Skeletal muscle satellite cell (primary cell): ENCODE results near the gene SCUBE1.

Source experiments
- H3K27me3 ChIP-seq: 2 replicates; pipeline ENCODE4 v1.7.0; 2013; ENCODE audit warnings: low read length; ENCODE audit not compliant: control insufficient read depth, insufficient read depth
- H3K36me3 ChIP-seq: 2 replicates; pipeline ENCODE4 v1.7.0; 2013; ENCODE audit warnings: mild to moderate bottlenecking, control low read depth, low read length; ENCODE audit not compliant: insufficient read depth
- H3K4me1 ChIP-seq: 2 replicates; pipeline ENCODE4 v1.7.0; 2013; ENCODE audit warnings: low read length; ENCODE audit not compliant: control insufficient read depth, insufficient read depth
- H3K4me2 ChIP-seq: 2 replicates; pipeline ENCODE4 v1.7.0; 2013; ENCODE audit warnings: mild to moderate bottlenecking, low read length
- H3K4me3 ChIP-seq: 2 replicates; pipeline ENCODE4 v1.7.0; 2013; ENCODE audit warnings: low read length
- H3K9ac ChIP-seq: 2 replicates; pipeline ENCODE4 v1.7.0; 2013; ENCODE audit warnings: mild to moderate bottlenecking, low read depth, low read length, moderate library complexity
- H3K9me3 ChIP-seq: replicated peaks from 2 replicates; pipeline ENCODE4 v1.7.0; 2013; ENCODE audit warnings: mild to moderate bottlenecking, control low read depth, low read length

Gene SCUBE1

DNA sequence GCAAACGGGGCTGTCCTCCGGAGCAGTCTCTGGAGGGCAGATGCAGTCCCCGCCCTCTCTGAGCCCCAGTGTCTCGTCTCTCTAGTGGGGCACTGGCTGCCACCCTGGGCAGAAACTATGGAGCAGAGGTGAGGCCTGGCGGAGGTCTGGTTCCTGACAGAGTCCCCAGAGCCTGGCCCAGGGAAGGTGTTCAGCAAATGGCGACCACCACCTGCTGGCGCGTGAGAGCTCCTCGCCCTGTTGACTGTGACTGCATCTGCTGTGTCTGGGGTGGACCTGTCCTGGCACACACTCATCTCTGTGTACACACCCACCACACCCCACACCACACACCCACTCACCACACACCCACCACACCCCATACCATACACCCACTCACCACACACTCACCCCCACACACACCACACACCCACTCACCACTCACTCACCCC, 137.9 kb downstream of the SCUBE1 start:
- Histone ChIP-seq H3K4me2 (no peak overlapping the region), H3K4me1 (no peaks in the 10 kb centered on the region), H3K9ac (no peak overlapping the region), H3K36me3 (no peaks in the 10 kb centered on the region), H3K9me3 (no peaks in the 10 kb centered on the region), H3K27me3 (peaks cover 10% of the 10 kb centered on the region), H3K4me3 (no peak overlapping the region)

- Histone ChIP-seq H3K4me1 (no peaks in the 10 kb centered on the region), H3K4me3 (no peak overlapping the region), H3K9ac (no peak overlapping the region), H3K4me2 (no peak overlapping the region), H3K27me3 (peaks cover 16% of the 10 kb centered on the region), H3K9me3 (no peaks in the 10 kb centered on the region), H3K36me3 (no peaks in the 10 kb centered on the region)
Measured at GRCh38 chr22:43203471-43203981, 139.6 kb downstream of the SCUBE1 start.

- H3K4me3 ChIP-seq, result no peak overlapping the region
- H3K4me2 ChIP-seq, result no peak overlapping the region
- H3K36me3 ChIP-seq, result no peaks in the 10 kb centered on the region
- H3K4me1 ChIP-seq, result no peaks in the 10 kb centered on the region
- peaks cover 20% of the 10 kb centered on the region for H3K27me3 ChIP-seq
- H3K9me3 ChIP-seq, result no peaks in the 10 kb centered on the region
- no peak overlapping the region for H3K9ac ChIP-seq
Measured at GRCh38 chr22:43202756-43203410, 140.3 kb downstream of the SCUBE1 start.

DNA sequence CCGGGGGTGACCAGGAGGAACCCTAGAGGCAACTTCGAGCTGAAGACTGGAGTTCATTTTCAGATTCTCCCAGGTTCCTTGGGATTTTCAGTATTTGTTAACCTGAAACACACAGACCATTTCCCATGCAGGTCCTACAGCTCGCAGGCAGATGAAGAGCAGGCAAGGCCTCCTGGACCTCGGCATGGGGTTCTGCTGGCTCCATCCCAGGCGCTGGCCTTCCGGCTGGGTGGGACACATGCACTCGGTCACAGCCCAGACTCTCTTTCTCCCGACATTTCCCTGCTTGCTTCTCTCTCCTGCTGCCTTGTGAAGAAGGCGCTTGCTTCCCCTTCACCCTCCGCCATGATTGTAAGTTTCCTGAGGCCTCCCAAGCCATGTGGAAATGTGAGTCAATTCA, 140.8 kb downstream of the SCUBE1 start:
- Histone ChIP-seq H3K4me3 (no peak overlapping the region), H3K4me1 (peaks cover 3% of the 10 kb centered on the region), H3K4me2 (no peak overlapping the region), H3K9me3 (no peaks in the 10 kb centered on the region), H3K27me3 (peaks cover 24% of the 10 kb centered on the region), H3K36me3 (no peaks in the 10 kb centered on the region), H3K9ac (no peak overlapping the region)

GRCh38 chr22:43201486-43202219, 141.5 kb downstream of the SCUBE1 start:
- Histone ChIP-seq H3K9ac (no peak overlapping the region), H3K27me3 (peaks cover 29% of the 10 kb centered on the region)

GRCh38 chr22:43200555-43200954, 142.6 kb downstream of the SCUBE1 start:
- H3K4me2 ChIP-seq, result no peak overlapping the region
- no peaks in the 10 kb centered on the region for H3K36me3 ChIP-seq
- peaks cover 9% of the 10 kb centered on the region for H3K4me1 ChIP-seq
- H3K9me3 ChIP-seq, result no peaks in the 10 kb centered on the region
- peaks cover 35% of the 10 kb centered on the region for H3K27me3 ChIP-seq
- H3K9ac ChIP-seq, result no peak overlapping the region
- H3K4me3 ChIP-seq, result no peak overlapping the region

More at GRCh38 chr22:43201486-43202219, 141.5 kb downstream of the SCUBE1 start:
- Histone ChIP-seq H3K4me3 (no peak overlapping the region), H3K4me1 (peaks cover 9% of the 10 kb centered on the region), H3K4me2 (no peak overlapping the region), H3K9me3 (no peaks in the 10 kb centered on the region), H3K36me3 (no peaks in the 10 kb centered on the region)

- Histone ChIP-seq H3K9ac (no peak overlapping the region), H3K9me3 (no peaks in the 10 kb centered on the region), H3K4me1 (peaks cover 9% of the 10 kb centered on the region), H3K36me3 (no peaks in the 10 kb centered on the region), H3K4me2 (no peak overlapping the region), H3K4me3 (no peak overlapping the region), H3K27me3 (peaks cover 41% of the 10 kb centered on the region)
Measured at GRCh38 chr22:43200031-43200430, 143.1 kb downstream of the SCUBE1 start.

GRCh38 chr22:43199541-43199940, 143.6 kb downstream of the SCUBE1 start:
- H3K4me3 ChIP-seq, result no peak overlapping the region
- no peaks in the 10 kb centered on the region for H3K36me3 ChIP-seq

DNA sequence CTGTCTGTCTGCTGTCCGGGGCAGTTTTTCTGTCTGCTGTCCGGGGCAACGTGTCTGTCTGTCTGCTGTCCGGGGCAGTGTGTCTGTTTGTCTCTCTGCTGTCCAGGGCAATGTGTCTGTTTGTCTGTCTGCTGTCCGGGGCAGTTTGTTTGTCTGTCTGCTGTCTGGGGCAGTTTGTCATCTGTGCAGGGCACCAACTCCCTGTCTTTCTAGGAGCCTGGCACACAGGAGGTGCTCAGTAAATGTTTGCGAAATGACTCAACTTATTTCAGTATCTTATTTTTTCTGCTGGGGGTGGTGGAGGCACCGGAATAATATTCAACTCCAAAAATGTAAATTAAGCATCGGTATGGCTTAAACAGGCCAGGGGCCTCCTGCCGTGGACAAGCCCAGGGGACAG, 144.2 kb downstream of the SCUBE1 start:
- H3K27me3 ChIP-seq, result peaks cover 47% of the 10 kb centered on the region
- peaks cover 9% of the 10 kb centered on the region for H3K4me1 ChIP-seq
- H3K36me3 ChIP-seq, result no peaks in the 10 kb centered on the region
- no peak overlapping the region for H3K4me2 ChIP-seq
- no peak overlapping the region for H3K9ac ChIP-seq
- no peaks in the 10 kb centered on the region for H3K9me3 ChIP-seq
- H3K4me3 ChIP-seq, result no peak overlapping the region

More at GRCh38 chr22:43199541-43199940, 143.6 kb downstream of the SCUBE1 start:
- Histone ChIP-seq H3K9me3 (no peaks in the 10 kb centered on the region), H3K9ac (no peak overlapping the region), H3K4me2 (no peak overlapping the region), H3K4me1 (peaks cover 9% of the 10 kb centered on the region), H3K27me3 (peaks cover 45% of the 10 kb centered on the region)

GRCh38 chr22:43198126-43198525, 145.0 kb downstream of the SCUBE1 start:
- H3K4me1 ChIP-seq, result peaks cover 9% of the 10 kb centered on the region
- no peak overlapping the region for H3K4me2 ChIP-seq
- H3K4me3 ChIP-seq, result no peak overlapping the region
- no peak overlapping the region for H3K9ac ChIP-seq
- no peaks in the 10 kb centered on the region for H3K9me3 ChIP-seq
- no peaks in the 10 kb centered on the region for H3K36me3 ChIP-seq
- H3K27me3 ChIP-seq, result peaks cover 47% of the 10 kb centered on the region

GRCh38 chr22:43197271-43197941, 145.8 kb downstream of the SCUBE1 start:
- H3K27me3 ChIP-seq, result peaks cover 47% of the 10 kb centered on the region
- no peaks in the 10 kb centered on the region for H3K9me3 ChIP-seq
- H3K4me1 ChIP-seq, result peaks cover 9% of the 10 kb centered on the region
- peak overlapping the region; percentile 55 for H3K4me2 ChIP-seq
- H3K36me3 ChIP-seq, result no peaks in the 10 kb centered on the region
- no peak overlapping the region for H3K9ac ChIP-seq
- no peak overlapping the region for H3K4me3 ChIP-seq
